Activated CD8-positive, alpha-beta memory T cell treated with anti-CD3 and anti-CD28 coated beads, Interleukin-2, amount 50 U/mL, for 1 hour (primary cell): ENCODE results near the gene PKN1.
A peak's percentile ranks its signal among the peaks of the same experiment; 100 is the strongest.

ENCODE experiments used
- DNase-seq: peaks from one replicate; pipeline ENCODE4 v3.0.0-alpha.2; 2020; ENCODE audit errors: extremely low read depth

The PKN1 gene

GRCh38 chr19:14467391-14467790 is 34.3 kb downstream of the PKN1 start:
- no peak for DNase-seq

DNA sequence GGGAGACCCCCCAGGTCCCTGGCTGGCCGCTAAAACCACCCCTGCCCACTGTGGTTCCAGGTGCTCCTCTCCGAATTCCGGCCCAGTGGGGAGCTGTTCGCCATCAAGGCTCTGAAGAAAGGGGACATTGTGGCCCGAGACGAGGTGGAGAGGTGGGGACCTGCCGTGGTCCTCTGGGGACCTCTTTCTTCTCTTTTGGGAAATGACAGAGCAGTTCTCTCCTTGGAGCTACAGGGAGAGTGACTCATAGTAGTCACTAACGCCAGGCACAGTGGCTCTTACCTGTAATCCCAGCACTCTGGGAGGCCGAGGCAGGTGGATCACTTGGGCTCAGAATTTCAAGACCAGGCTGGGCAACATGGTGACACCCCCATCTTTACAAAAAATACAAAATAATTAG is 34.7 kb downstream of the PKN1 start:
- DNase-seq, result no peak

- DNase-seq, result no peak
Observed at GRCh38 chr19:14470031-14470876, 37.1 kb downstream of the PKN1 start.

DNA sequence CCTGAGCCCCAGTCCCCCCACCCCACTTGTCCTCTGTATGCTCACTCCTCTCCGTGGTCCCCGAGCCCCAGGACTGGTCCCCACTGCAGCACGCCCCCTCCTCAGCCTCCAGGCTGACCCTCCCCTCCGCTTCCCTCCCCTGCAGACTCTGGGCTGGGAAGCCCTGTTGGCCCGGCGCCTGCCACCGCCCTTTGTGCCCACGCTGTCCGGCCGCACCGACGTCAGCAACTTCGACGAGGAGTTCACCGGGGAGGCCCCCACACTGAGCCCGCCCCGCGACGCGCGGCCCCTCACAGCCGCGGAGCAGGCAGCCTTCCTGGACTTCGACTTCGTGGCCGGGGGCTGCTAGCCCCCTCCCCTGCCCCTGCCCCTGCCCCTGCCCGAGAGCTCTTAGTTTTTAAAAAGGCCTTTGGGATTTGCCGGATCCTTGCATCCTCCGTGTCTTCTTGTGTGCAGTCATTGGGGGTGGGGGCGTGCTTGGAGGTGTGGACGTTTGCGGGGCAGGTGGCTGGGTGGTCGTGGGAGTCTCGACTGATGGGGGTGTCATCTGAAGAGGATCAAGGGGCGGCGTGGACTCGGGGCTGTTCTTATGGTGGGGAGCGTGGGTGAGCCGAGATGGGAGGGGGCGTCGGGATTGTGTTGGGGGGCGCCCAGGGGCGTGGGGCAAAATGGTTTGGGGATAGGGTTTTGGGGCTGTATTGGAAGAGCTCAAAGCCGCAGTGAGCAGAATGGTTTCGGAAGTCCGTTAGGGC is 38.5 kb downstream of the PKN1 start:
- no peak for DNase-seq

- peak; percentile 43 for DNase-seq
Observed at GRCh38 chr19:14472202-14472938, 39.3 kb downstream of the PKN1 start.

DNA sequence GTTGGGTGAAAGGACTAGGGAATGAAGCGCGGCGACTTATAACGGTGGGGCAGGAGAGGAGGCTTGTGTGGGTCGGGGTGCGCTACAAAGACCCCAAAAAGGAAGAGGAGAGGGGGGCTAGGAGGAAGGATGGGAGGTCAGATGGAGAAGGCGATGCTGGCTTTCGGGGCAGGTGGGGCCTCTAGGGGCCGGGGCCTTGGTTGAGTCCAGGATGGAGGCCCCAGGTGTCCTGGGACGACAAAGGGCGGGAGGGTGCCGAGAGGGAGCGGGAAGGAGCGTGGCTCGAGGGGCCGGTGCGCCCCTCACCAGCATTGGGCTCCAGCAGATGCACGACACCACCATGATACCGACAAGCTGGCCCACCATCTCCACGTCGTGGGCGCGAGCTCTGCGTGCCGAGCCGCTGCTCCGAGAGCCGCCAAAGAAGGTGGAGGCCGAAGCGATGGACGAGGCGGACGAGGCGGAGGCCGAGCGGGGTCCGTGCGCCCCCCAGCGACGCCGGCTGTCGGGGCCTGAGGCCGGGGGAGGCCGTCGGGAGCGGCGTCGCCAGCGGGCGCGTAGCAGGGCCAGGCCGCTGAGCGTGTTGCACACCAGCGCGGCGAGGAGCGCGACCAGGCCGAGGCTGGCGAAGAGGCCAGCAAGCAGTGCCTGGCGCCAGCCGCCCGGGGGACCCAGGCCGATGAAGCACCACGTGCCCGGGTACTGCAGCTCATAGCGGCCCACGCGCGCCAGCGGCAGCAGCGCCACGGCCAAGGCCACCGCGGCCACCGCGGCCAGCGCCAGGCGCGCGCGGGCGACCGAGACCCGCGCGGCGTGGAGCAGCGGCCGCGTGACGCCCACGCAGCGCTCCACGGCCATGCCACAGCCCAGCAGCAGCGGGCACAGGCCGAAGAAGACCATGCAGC is 40.2 kb downstream of the PKN1 start:
- DNase-seq, result no peak

- DNase-seq, result no peak
Observed at GRCh38 chr19:14473978-14474578, 41.0 kb downstream of the PKN1 start.

DNA sequence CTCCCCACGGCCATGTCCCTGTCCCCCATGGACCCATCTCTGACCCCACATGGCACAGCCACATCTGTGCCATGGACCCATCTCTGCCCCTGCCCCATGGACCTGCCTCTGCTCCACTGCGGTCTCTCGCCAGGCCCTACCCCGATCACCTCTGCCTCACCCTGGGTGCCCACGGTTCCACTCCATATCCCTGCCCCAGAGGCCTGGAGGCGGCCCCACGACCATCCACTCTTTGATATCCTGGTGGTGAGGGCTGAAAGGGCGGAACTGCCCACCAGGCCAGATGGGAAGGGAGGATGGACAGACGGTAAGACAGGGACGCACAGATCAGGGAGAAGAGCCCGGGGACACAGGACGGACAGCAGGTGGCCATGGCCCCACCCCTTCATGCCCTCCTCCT is 41.7 kb downstream of the PKN1 start:
- DNase-seq, result no peak

DNA sequence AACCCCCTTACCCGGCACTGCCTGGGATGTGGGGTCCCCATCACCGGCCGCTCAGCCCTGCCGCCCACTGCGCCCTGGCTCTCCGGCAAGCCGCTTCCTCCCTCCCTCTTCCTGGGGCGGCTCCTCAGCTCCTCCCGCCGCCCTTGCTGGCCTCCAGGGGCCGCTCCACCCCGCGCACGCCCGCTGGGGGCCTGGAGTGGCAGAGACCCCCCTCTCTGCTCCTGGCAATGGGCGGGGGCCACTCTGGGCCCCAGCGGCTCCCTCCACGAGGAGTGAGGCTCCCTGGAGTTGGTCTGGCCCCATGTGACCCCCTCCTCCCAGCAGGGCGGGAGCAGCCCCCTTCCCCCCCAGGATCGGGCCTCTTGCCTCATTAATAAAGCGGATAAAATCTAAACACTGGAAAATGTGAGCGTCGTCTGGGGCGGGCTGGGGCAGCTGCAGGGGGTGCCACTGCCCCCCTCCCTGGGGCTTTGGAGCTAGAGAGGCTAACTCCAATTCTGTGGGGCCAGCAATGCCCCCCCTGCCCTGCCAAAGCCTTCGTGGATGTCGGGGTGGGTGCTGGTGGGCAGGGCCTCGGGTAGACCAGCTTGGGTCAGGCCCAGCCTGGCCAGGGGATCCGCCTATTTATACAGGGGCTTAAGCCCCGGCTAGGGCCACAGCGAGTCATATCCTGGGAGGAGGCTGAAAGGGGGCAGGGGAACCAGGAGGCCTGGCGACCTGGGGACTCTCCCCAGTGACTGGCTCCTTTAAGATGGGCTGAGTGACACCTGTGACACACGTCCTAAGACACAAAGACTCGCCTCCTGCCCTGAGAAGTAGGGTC is 42.4 kb downstream of the PKN1 start, which contains the start of gene PTGER1:
Gene PTGER1 (minus strand): TSS at position 104 of the 823 bp plus-strand sequence. CDS start 1,034 bp downstream, outside the sequence.
- no peak for DNase-seq

DNA sequence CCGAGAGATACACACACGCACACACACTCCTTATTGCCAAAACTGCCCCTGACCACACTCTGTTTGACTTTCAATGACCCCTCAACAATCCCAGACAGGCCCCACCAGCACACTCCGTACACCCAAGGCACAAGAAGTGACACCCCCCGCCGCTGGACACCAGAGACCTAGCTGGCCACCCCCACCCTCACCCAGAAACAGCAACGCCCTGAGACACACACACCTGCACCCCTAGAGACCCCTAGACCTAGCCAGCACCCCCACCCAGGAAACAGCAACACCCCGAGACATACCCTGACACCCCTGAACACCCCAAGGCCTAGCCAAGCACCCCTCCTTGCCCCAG is 43.2 kb downstream of the PKN1 start:
- no peak for DNase-seq

- peak; percentile 23 for DNase-seq
Observed at GRCh38 chr19:14476673-14477401, 43.7 kb downstream of the PKN1 start.

DNA sequence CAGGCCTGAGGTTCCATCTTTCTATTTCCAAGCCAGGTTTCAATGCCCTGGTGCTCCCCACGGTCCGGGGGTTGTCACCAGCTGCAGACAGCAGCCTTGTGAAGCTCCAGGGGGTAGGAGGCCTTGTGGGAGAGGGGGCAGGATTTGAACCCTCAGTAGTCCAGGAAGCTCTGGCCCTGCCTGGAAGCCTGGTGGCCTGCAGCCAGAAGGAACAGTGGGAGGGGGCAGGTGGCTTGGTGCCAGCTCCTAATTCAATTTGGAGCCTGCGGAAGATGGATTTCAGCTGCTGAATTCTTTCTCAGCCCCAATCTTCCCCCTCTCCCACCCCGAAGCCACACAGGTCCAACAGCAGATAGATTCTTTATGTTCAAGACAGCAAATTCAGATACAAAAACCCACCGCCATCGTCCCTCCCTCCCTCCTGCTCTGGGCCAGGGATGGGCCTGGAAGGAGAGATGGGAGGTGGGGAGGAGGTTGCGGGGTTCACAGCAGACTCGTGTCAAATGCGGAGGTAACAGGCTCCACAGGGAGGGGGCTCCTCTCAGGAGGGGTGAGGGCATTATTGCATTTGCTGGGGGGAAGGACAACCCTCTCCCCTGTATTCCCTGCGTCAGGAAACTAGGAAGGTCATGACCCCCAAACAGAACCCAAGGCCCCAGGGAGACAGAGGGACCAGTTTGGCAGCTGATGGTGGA is 44.5 kb downstream of the PKN1 start:
- no peak for DNase-seq

- DNase-seq, result no peak
Observed at GRCh38 chr19:14478113-14478545, 45.0 kb downstream of the PKN1 start.

GRCh38 chr19:14479309-14479974 is 46.3 kb downstream of the PKN1 start:
- DNase-seq, result no peak

DNA sequence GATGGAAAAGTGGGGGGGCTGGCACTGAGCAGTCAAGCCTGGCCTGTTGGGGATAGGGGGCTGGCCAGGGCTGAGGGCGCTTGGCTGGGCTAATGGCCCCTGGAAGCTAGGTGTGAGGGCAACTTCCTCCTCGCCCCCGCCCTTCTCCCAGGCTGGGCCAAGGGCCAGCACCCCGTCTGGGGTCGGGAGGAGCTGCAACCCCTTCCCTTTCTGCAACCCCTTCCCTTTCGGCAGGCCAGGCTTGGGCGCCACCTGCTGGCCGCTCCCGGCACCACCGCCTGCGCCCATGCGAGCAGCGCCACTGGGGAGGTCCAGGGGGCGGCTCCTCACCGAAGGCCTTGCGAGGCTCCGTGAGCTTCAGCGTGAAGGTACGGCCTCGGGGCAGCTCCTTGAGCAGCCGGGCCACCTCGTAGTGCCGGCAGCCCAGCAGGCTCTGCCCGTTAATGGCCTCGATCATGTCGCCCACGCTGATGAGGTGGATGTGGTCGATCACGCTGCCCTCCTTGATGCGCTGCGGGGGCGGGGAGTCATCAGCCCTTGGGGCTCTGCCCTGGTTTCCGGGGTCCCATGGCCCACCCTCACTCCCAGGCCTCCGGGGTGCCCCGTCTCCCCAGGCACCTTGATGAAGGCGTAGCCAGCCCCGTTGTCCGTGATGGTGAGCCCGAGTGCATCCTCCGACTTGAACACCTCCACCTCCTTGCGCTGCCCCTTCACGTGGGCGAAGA is 47.0 kb downstream of the PKN1 start:
- DNase-seq, result no peak

- DNase-seq, result no peak
Observed at GRCh38 chr19:14480700-14481079, 47.6 kb downstream of the PKN1 start.

DNA sequence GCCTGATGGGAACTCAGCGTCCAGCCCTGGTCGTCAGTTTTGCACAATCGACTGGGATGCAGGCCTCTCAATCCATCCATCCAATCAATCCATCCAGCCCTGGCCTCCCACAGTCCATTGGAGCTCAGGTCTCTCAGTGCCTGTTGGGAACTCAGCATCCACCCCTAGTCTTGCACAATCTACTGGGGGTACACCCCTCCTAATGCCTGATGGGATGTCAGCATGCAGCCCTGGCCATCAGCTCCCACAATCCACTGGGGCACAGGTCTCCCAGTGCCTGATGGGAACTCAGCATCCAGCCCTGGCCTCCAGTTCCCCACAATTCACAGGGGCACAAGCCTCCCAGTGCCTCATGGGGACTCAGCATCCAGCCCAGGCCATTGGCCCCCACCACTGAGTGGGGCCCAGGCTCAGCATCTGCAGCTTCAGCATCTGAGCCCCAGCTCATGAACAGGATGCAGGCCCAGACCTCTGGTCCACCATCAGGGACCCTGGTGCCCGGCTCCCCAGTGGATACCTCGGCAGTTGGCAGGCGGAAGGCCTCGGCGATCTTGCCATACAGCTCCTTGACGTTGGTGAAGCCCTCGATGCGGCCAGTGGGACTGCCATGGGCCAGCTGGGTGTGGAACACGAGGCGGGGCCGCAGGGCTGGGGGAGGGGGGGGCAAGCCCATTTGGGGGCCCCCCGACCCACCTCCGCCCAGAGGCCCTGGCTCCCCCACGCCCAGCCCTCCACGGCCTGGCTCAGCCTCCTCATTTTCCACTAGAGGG is 49.3 kb downstream of the PKN1 start:
- DNase-seq, result no peak
